GM21447 (cell line): ENCODE data around the gene KLHL35.
"Not testable (repeated sequence)": the region's sequence is repeated elsewhere in the genome, so short reads cannot be mapped to it uniquely, and the experiment has no call there.

Experiments
- ATAC-seq: cut with Tn5 transposase; IDR thresholded peaks from one replicate; pipeline ENCODE4 v1.9.1; 2021; ENCODE audit not compliant: unreplicated experiment

KLHL35 gene

DNA sequence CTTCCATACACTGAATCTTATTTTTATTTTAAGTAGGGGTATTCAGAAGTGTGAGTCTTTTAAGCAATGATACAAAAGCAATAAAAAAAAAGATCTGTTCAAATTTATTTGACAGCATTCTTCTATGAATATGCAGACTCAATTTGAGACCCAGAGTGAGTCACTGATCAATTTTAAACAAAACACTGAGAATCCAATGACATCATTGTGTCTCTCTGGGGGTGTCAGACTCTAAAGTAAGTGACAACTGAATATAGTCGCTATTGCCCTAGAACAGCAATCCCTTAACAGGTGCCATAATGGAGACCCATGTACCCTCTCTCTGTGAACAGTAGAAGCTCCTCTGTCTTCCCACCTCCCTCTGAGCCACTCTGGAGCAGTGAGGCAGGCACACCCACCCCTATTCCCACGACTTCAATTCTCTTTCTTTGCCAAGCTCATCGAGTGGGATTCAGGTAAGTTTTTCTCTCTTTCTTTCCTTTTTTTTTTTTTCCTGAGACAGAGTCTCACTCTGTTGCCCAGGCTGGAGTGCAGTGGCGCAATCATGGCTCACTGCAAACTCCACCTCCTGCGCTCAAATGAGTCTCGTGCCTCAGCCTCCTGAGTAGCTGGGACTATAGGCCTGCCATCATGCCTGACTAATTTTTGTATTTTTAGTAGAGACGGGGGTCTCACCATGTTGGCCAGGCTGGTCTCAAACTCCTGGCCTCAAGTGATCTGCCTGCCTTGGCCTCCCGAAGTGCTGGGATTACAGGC, 38.7 kb downstream of the KLHL35 start:
- ATAC-seq: no peak

GRCh38 chr11:75389925-75390324, 43.1 kb downstream of the KLHL35 start:
- no peak for ATAC-seq

DNA sequence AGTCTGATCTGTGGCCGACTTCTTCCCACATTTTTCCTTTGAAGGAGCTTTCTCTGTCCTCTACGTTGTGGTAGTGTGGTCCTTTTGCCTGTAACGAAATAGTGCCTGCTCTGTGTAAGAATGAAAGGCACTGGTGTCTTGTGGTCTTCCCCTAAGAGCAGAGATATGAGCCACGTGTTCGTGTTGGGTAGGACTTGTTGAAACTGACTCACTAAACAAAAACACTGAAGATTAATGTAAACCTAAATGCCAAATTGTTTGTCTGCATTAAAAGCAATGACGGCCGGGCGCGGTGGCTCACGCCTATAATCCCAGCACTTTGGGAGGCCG, 43.8 kb downstream of the KLHL35 start:
- no peak for ATAC-seq

DNA sequence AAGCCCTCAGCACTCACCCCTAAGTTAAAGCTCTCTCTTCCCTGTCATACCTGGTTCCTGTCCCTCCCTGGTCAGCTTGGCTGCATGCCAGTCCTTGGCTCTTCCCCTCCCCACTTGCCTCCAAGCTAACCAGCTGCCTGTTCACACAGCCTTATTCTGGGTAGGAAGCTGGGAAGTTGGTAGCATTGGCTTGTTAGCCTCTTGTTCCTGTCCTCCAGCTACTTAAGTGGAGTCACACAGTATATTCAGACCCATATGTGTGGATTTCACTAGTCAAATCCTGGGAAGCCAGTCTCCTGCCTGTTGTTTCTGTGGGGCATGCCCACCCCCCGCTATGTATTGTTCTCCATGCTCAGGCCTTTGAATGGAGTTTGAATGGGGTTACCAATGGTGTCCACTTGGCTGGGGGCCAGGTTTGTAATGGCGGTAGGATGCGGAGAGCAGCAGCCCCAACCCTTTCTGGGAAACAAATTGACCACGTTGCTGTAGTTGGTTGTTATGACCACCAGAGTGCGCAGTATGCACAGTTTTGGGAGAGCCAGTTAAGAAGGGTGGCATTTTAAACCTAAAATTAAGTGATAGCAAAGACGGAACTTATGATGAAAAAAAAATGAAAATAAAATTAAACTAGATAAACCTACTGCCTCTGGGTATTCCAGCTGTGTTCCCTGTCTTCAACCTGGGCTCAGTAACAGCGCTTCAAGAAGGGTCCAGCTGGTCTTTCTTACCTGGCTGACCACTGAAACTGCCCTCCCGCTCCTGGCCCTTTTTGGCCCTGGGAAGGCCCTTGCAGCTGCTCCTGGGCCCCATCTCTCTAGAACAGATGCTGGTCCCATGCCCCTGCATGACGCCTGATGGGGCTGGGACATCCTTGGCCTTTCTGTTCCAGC, 44.4 kb downstream of the KLHL35 start:
- no peak for ATAC-seq

DNA sequence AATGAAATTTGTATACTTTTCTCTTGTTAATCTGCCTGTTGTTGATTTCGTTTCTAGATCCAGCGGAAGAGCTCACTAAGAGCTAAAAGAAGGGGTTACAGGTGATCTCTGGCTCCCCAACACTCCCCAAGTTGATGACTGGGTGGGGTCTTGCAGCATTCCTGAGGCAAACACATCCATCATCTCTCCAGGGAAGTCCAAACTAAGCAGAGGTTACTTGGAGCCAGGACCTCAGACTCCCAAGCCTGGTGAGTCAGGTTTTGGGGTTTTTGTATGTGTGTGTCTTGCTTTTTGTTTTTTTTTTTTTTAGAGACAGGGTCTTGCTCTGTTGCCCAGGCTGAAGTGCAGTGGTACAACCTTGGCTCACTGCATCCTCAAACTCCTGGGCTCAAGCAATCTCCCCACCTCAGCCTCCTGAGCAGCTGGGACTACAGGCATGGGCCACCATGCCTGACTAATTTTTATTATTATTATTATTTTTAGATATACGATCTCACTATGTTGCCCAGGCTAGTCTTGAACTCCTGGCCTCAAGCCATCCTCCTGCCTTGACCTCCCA, 45.2 kb downstream of the KLHL35 start:
- ATAC-seq: no peak

GRCh38 chr11:75386942-75387630, 45.9 kb downstream of the KLHL35 start:
- no peak for ATAC-seq

GRCh38 chr11:75384438-75385080, 48.4 kb downstream of the KLHL35 start:
- ATAC-seq: no peak

DNA sequence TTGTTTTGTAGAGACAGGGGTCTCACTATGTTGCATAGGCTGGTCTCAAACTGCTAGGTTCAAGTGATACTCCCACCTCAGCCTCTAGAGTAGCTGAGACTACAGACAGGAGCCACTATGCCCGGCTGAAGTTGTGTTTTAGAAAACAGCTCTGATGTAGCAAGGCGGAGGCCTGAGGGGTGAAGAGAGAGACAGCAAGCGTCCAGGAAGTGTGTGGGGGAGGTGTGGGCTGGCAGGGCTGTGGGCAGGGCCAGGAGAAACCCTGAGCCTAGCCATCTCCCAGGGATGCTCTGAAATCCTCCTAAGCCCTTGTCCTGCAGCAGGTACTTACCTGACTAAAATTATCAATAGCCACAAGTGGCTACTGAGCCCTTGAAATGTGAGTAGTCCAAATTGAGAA, 49.8 kb downstream of the KLHL35 start:
- no peak for ATAC-seq

GRCh38 chr11:75380716-75381420, 52.1 kb downstream of the KLHL35 start:
- ATAC-seq: no peak

DNA sequence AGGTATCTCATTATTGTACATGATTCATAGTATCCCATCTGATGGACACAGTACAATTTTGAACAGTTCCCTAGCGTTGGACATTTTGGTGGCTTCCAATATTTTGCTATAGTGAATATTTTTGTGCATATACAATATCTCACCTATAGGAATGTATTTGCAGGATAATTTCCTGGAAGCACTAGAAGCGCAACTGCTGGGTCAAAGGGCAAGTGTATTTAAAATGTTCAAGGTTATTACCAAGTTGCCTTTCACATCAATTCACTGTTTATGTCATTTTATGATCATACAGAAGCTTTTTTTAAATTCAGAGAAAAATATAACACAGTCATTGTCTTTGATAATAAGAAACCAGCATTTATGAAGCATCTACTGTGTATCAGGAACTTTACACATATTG, 52.8 kb downstream of the KLHL35 start:
- no peak for ATAC-seq

DNA sequence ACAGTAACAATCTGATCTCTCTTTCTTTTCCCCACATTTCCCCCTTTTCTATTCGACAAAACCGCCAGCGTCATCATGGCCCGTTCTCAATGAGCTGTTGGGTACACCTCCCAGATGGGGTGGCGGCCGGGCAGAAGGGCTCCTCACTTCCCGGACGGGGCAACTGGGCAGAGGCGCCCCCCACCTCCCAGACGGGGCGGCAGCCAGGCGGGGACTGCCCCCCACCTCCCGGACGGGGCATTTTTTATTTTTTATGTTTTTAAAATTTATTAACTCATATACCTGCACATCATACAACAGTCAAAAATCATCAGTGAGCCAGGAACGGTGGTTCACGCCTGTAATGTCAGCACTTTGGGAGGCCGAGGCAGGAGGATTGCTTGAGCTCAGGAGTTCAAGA, 54.2 kb downstream of the KLHL35 start:
- not testable (repeated sequence) for ATAC-seq

DNA sequence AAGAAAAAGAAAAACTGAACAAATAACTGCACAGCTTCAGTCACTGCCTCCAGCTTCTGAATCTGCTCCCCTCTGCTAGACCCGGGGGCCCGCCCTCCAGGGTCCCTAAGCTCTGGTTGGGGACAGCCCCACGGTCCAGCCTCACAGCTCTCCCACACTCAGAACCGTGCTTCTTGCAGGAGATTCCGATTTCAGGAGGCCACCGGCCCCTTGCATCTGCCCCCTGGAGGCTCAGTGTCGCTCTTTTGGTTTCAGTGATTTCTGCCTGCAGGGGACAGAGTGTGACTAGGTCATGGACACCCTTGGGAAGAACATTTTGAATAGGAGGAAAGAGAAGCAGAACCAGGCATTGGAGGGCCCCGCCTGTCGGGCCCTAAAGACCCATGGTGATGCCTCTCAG, 56.8 kb downstream of the KLHL35 start:
- ATAC-seq: no peak

GRCh38 chr11:75375626-75376025, 57.4 kb downstream of the KLHL35 start:
- ATAC-seq: no peak

GRCh38 chr11:75374646-75375045, 58.4 kb downstream of the KLHL35 start:
- no peak for ATAC-seq

- no peak for ATAC-seq
These were observed 59.8 kb downstream of the KLHL35 start for GRCh38 chr11:75373201-75373600.
